ENCODE data around the gene PGBD5.

The PGBD5 gene

GRCh38 chr1:230392536-230392909 is 33.6 kb downstream of the PGBD5 start:
- peak overlapping the region; percentile 43 for H2BK5ac ChIP-seq (ENCODE audit: low read length)
- no peak overlapping the region for H3K4me3 ChIP-seq (ENCODE audit: low read length in 2 of 2)
- no peak overlapping the region for H2AFZ ChIP-seq (ENCODE audit: low read length)
- WGBS, 2 donors (ENCODE audit: extremely low coverage in 2 of 2, insufficient read length in 2 of 2, insufficient replicate concordance in 1 of 2), result no CpG with 5 or more reads among the region's 9 CpGs
- H3K27me3 ChIP-seq (ENCODE audit: control insufficient read depth in 3 of 3, insufficient read depth in 3 of 3, low read depth in 1 of 3, low read length in 3 of 3), result no peaks in the 10 kb centered on the region
- no peak overlapping the region for H3K23ac ChIP-seq (ENCODE audit: low read depth, low read length, poor library complexity)
- H4K8ac ChIP-seq (ENCODE audit: low read depth, low read length), result no peak overlapping the region
- no peak overlapping the region for H3K4me2 ChIP-seq (ENCODE audit: insufficient read depth, low read length, poor library complexity, severe bottlenecking)
- H3K27ac ChIP-seq (replicated peaks; ENCODE audit: low read length), result no peak overlapping the region
- no peak overlapping the region for H4K91ac ChIP-seq (ENCODE audit: low read depth, low read length, poor library complexity)
- H3K14ac ChIP-seq (ENCODE audit: low read length), result no peak overlapping the region
- H3K36me3 ChIP-seq (replicated peaks in 1 of 2; ENCODE audit: control insufficient read depth in 2 of 2, insufficient read depth in 2 of 2, low read length in 2 of 2), result no peaks in the 10 kb centered on the region
- H3K79me1 ChIP-seq (ENCODE audit: low read depth, low read length), result peaks cover 3% of the 10 kb centered on the region
- no peak overlapping the region for H3K18ac ChIP-seq (ENCODE audit: low read length)
- DNase-seq (ENCODE audit: low spot score), result no peak
- H3K4me1 ChIP-seq (ENCODE audit: control insufficient read depth in 2 of 2, insufficient read depth in 1 of 2, low read depth in 1 of 2, low read length in 2 of 2), result peaks cover 0 to 2% of the 10 kb centered on the region in 2 donors
- H2BK120ac ChIP-seq (ENCODE audit: low read depth, low read length), result no peak overlapping the region
- H2BK12ac ChIP-seq (ENCODE audit: low read length), result no peak overlapping the region
- H3K4ac ChIP-seq (ENCODE audit: low read length), result no peak overlapping the region
- no peak overlapping the region for H2BK15ac ChIP-seq (ENCODE audit: low read length)
- no peak overlapping the region for H2AK5ac ChIP-seq (ENCODE audit: low read depth, low read length)
- H3K9me3 ChIP-seq (replicated peaks in 1 of 2; ENCODE audit: control insufficient read depth in 2 of 2, insufficient read depth in 1 of 2, low read depth in 1 of 2, low read length in 2 of 2), result peaks cover 3 to 4% of the 10 kb centered on the region in 2 donors
- H3K9ac ChIP-seq (ENCODE audit: low read depth, low read length, poor library complexity), result no peak overlapping the region

- no peak for DNase-seq (ENCODE audit: low spot score)
- Histone ChIP-seq H3K79me1 (ENCODE audit: low read depth, low read length) (peaks cover 3% of the 10 kb centered on the region), H4K91ac (ENCODE audit: low read depth, low read length, poor library complexity) (no peak overlapping the region), H2BK12ac (ENCODE audit: low read length) (no peak overlapping the region), H3K9me3 (replicated peaks in 1 of 2; ENCODE audit: control insufficient read depth in 2 of 2, insufficient read depth in 1 of 2, low read depth in 1 of 2, low read length in 2 of 2) (peaks cover 3 to 4% of the 10 kb centered on the region in 2 donors), H3K4me3 (ENCODE audit: low read length in 2 of 2) (no peak overlapping the region), H2BK5ac (ENCODE audit: low read length) (peak overlapping the region; percentile 43), H3K27me3 (ENCODE audit: control insufficient read depth in 3 of 3, insufficient read depth in 3 of 3, low read depth in 1 of 3, low read length in 3 of 3) (no peaks in the 10 kb centered on the region), H3K14ac (ENCODE audit: low read length) (no peak overlapping the region), H3K4me1 (ENCODE audit: control insufficient read depth in 2 of 2, insufficient read depth in 1 of 2, low read depth in 1 of 2, low read length in 2 of 2) (peaks cover 0 to 2% of the 10 kb centered on the region in 2 donors), H3K23ac (ENCODE audit: low read depth, low read length, poor library complexity) (no peak overlapping the region), H4K8ac (ENCODE audit: low read depth, low read length) (no peak overlapping the region), H3K4me2 (ENCODE audit: insufficient read depth, low read length, poor library complexity, severe bottlenecking) (no peak overlapping the region), H3K36me3 (replicated peaks in 1 of 2; ENCODE audit: control insufficient read depth in 2 of 2, insufficient read depth in 2 of 2, low read length in 2 of 2) (no peaks in the 10 kb centered on the region), H3K18ac (ENCODE audit: low read length) (no peak overlapping the region), H2BK15ac (ENCODE audit: low read length) (no peak overlapping the region), H3K9ac (ENCODE audit: low read depth, low read length, poor library complexity) (no peak overlapping the region), H2BK120ac (ENCODE audit: low read depth, low read length) (no peak overlapping the region), H3K4ac (ENCODE audit: low read length) (no peak overlapping the region), H2AK5ac (ENCODE audit: low read depth, low read length) (no peak overlapping the region), H3K27ac (replicated peaks; ENCODE audit: low read length) (no peak overlapping the region), H2AFZ (ENCODE audit: low read length) (no peak overlapping the region)
- no CpG with 5 or more reads among the region's 20 CpGs for WGBS, 2 donors (ENCODE audit: extremely low coverage in 2 of 2, insufficient read length in 2 of 2, insufficient replicate concordance in 1 of 2)
These were observed 34.2 kb downstream of the PGBD5 start for GRCh38 chr1:230391776-230392535.

GRCh38 chr1:230390371-230390770 is 35.8 kb downstream of the PGBD5 start:
- no peak overlapping the region for H2AK5ac ChIP-seq (ENCODE audit: low read depth, low read length)
- H4K91ac ChIP-seq (ENCODE audit: low read depth, low read length, poor library complexity), result no peak overlapping the region
- H3K27ac ChIP-seq (replicated peaks; ENCODE audit: low read length), result no peak overlapping the region
- no peak overlapping the region for H2AFZ ChIP-seq (ENCODE audit: low read length)
- no peak overlapping the region for H3K4ac ChIP-seq (ENCODE audit: low read length)
- no peak overlapping the region for H2BK5ac ChIP-seq (ENCODE audit: low read length)
- H3K79me1 ChIP-seq (ENCODE audit: low read depth, low read length), result peaks cover 3% of the 10 kb centered on the region
- DNase-seq (ENCODE audit: low spot score), result no peak
- H3K18ac ChIP-seq (ENCODE audit: low read length), result no peak overlapping the region
- WGBS, 2 donors (ENCODE audit: extremely low coverage in 2 of 2, insufficient read length in 2 of 2, insufficient replicate concordance in 1 of 2), result no CpG with 5 or more reads among the region's 2 CpGs
- peaks cover 3 to 4% of the 10 kb centered on the region in 2 donors for H3K9me3 ChIP-seq (replicated peaks in 1 of 2; ENCODE audit: control insufficient read depth in 2 of 2, insufficient read depth in 1 of 2, low read depth in 1 of 2, low read length in 2 of 2)
- no peaks in the 10 kb centered on the region for H3K27me3 ChIP-seq (ENCODE audit: control insufficient read depth in 3 of 3, insufficient read depth in 3 of 3, low read depth in 1 of 3, low read length in 3 of 3)
- peaks cover 0 to 2% of the 10 kb centered on the region in 2 donors for H3K4me1 ChIP-seq (ENCODE audit: control insufficient read depth in 2 of 2, insufficient read depth in 1 of 2, low read depth in 1 of 2, low read length in 2 of 2)
- H3K4me3 ChIP-seq (ENCODE audit: low read length in 2 of 2), result no peak overlapping the region
- H3K4me2 ChIP-seq (ENCODE audit: insufficient read depth, low read length, poor library complexity, severe bottlenecking), result no peak overlapping the region
- H3K14ac ChIP-seq (ENCODE audit: low read length), result no peak overlapping the region
- H2BK12ac ChIP-seq (ENCODE audit: low read length), result no peak overlapping the region
- H2BK15ac ChIP-seq (ENCODE audit: low read length), result no peak overlapping the region
- H2BK120ac ChIP-seq (ENCODE audit: low read depth, low read length), result no peak overlapping the region
- H3K9ac ChIP-seq (ENCODE audit: low read depth, low read length, poor library complexity), result no peak overlapping the region
- H3K23ac ChIP-seq (ENCODE audit: low read depth, low read length, poor library complexity), result no peak overlapping the region
- peaks cover 0 to 3% of the 10 kb centered on the region in 2 donors for H3K36me3 ChIP-seq (replicated peaks in 1 of 2; ENCODE audit: control insufficient read depth in 2 of 2, insufficient read depth in 2 of 2, low read length in 2 of 2)
- no peak overlapping the region for H4K8ac ChIP-seq (ENCODE audit: low read depth, low read length)

GRCh38 chr1:230387876-230388275 is 38.3 kb downstream of the PGBD5 start:
- DNase-seq (ENCODE audit: low spot score), result no peak
- no peak overlapping the region for H3K4me2 ChIP-seq (ENCODE audit: insufficient read depth, low read length, poor library complexity, severe bottlenecking)
- WGBS, 2 donors (ENCODE audit: extremely low coverage in 2 of 2, insufficient read length in 2 of 2, insufficient replicate concordance in 1 of 2), result no CpG with 5 or more reads among the region's 12 CpGs

More at GRCh38 chr1:230387876-230388275, 38.3 kb downstream of the PGBD5 start:
- Histone ChIP-seq H2AK5ac (ENCODE audit: low read depth, low read length) (no peak overlapping the region), H2AFZ (ENCODE audit: low read length) (no peak overlapping the region), H3K4me3 (ENCODE audit: low read length in 2 of 2) (no peak overlapping the region), H3K27me3 (ENCODE audit: control insufficient read depth in 3 of 3, insufficient read depth in 3 of 3, low read depth in 1 of 3, low read length in 3 of 3) (no peaks in the 10 kb centered on the region), H2BK12ac (ENCODE audit: low read length) (no peak overlapping the region), H3K14ac (ENCODE audit: low read length) (no peak overlapping the region), H2BK15ac (ENCODE audit: low read length) (no peak overlapping the region), H3K23ac (ENCODE audit: low read depth, low read length, poor library complexity) (peak overlapping the region; percentile 66), H2BK120ac (ENCODE audit: low read depth, low read length) (no peak overlapping the region), H3K9ac (ENCODE audit: low read depth, low read length, poor library complexity) (no peak overlapping the region), H4K91ac (ENCODE audit: low read depth, low read length, poor library complexity) (no peak overlapping the region), H3K9me3 (replicated peaks in 1 of 2; ENCODE audit: control insufficient read depth in 2 of 2, insufficient read depth in 1 of 2, low read depth in 1 of 2, low read length in 2 of 2) (peaks cover 3 to 4% of the 10 kb centered on the region in 2 donors), H3K4ac (ENCODE audit: low read length) (no peak overlapping the region), H3K79me1 (ENCODE audit: low read depth, low read length) (peaks cover 3% of the 10 kb centered on the region), H2BK5ac (ENCODE audit: low read length) (no peak overlapping the region), H3K4me1 (ENCODE audit: control insufficient read depth in 2 of 2, insufficient read depth in 1 of 2, low read depth in 1 of 2, low read length in 2 of 2) (peaks cover 0 to 2% of the 10 kb centered on the region in 2 donors), H4K8ac (ENCODE audit: low read depth, low read length) (no peak overlapping the region), H3K27ac (replicated peaks; ENCODE audit: low read length) (no peak overlapping the region), H3K18ac (ENCODE audit: low read length) (peak overlapping the region; percentile 59), H3K36me3 (replicated peaks in 1 of 2; ENCODE audit: control insufficient read depth in 2 of 2, insufficient read depth in 2 of 2, low read length in 2 of 2) (peaks cover 0 to 3% of the 10 kb centered on the region in 2 donors)
